HG03460 (cell line): ENCODE data around the gene FAXDC2.

Experiments
- ATAC-seq: cut with Tn5 transposase; IDR thresholded peaks from one replicate; pipeline ENCODE4 v1.9.1; 2021; ENCODE audit not compliant: unreplicated experiment

The FAXDC2 gene, protein sequence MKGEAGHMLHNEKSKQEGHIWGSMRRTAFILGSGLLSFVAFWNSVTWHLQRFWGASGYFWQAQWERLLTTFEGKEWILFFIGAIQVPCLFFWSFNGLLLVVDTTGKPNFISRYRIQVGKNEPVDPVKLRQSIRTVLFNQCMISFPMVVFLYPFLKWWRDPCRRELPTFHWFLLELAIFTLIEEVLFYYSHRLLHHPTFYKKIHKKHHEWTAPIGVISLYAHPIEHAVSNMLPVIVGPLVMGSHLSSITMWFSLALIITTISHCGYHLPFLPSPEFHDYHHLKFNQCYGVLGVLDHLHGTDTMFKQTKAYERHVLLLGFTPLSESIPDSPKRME

DNA sequence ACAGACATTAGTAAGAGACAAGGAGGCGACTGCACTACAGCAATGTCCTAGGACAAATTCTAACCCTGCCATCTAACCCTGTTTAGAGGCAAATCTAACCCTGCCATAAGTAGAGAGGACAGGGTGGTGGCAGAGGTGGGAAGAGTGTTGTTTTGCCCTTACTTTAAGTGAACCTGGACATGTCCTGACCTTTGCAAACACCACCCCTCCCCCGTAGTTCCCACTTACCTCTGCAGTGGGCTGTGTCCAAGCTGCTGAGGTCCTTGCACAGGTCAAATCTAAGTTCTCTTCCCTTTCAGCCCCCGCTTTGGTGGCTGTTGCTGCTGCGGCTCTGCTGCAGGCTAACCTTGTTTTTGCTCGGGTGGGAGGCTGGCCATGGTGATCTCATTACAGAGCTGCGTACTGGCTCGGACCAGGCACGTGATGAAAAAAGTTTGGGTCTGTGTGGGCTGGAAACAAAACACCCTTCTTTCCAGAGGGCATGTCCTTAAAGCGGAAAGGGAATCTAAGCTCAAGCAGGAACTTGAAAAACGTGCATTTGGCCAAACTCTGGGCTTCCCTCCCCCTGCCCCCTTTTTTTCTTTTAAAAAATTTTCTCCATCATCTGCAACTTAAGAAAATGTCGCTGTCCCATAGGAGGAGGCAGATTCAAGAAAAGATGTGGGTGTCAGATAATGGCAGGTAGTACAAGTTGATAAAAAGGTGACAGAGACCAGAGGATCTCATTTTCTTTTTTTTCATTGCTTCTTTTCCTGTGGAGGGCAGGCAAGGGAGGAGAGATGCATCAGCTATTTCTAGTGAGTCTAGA, at the start of gene FAXDC2:
TSS of gene FAXDC2 (minus strand) at position 349 of the 808 bp plus-strand sequence. CDS start 12,425 bp downstream, outside the sequence.
- no peak for ATAC-seq

DNA sequence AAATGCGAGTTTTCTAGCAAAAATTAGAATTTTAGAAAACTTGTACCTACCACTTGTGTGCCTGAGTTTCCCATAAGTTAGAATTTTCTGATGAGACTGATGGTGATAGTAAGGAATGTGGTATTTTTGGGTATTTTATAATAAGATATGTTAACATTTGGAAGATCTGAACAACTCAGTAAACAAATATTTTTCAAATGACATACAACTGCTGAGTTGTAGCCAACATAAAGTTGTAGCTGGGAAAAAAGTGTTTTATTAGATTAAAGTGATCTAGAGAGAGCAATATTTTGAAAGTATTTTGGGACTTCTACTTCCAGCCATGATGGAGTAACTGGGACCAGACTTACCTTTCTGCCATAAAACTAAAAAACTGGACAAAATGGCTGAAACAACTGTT, 49.7 kb upstream of the FAXDC2 start:
- no peak for ATAC-seq

DNA sequence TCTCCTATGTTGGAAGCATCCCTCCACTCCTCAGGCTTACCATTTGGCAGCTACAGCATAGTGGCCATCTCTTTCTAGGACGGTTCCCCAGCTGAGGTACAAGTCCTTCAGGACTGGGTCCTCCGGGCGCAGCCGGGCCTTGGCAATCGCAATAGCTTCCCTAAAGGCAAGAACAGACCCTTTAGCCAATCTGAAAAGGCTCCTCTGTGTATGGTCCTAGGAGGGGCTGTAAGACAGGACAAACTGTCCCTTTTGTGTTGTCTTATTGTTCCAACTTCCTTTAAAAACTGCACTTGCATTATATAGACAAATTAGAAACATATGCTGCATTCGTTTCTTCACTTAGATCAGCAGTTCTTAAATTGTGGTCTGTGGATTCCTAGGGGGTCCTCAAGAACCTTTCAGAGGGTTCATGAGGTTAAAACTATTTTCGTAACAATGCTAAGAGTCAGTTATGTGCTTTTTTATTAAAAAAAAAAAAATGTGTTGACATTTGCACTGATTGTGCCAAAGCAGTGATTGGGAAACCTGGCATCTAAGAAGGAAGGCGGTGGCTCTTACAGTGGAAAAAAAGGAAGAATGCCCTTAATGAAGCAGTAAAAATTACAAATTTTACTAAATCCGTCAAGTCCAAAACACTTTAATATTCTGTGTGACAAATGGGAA, 48.9 kb upstream of the FAXDC2 start:
- no peak for ATAC-seq

DNA sequence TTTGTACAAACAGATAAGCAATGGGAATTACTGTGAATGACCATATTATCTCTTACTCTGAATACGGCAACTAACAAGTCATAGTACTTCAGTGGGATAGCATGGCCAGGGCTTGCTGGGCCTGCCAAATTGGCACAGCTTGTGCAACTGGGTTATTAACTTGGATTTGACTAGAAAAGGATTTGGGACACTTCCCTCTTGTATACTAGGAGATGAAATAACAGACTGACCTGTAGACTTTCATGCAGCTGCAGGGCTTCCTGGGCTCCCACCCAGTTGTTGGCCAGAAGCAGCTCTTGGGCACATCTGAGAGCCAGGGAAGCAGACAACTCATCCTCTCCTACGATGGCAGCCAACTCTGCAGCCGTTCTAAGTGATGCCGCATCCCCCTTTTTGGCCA, 47.8 kb upstream of the FAXDC2 start:
- no peak for ATAC-seq

DNA sequence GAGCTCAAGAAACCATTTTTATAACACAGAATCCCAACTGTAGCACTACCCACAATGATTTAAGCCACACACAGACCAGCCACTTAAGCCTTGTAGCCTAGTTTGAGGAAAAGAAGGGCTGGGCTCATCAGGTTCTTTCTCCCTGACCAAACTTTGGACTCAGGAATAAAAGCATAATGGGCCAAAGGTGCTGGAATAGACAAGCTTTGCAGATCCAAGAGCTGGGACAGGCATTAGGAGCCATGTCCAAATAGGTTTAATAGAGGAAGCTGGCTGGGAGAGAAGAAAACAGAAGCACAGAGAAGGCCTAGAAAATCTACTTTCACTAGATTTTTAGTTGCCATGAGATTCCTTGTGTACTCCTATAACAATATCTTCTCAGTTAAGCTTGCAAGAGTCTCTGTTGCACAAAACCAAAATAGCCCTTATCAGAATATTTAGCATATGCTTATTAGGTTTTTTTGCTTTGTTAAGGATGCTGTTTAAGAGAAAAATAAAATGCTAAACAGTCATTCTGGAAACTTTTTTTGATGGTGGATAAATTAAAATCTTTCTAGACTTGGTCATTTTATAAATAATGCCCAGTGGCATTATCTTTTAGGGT, 46.3 kb upstream of the FAXDC2 start:
- no peak for ATAC-seq

DNA sequence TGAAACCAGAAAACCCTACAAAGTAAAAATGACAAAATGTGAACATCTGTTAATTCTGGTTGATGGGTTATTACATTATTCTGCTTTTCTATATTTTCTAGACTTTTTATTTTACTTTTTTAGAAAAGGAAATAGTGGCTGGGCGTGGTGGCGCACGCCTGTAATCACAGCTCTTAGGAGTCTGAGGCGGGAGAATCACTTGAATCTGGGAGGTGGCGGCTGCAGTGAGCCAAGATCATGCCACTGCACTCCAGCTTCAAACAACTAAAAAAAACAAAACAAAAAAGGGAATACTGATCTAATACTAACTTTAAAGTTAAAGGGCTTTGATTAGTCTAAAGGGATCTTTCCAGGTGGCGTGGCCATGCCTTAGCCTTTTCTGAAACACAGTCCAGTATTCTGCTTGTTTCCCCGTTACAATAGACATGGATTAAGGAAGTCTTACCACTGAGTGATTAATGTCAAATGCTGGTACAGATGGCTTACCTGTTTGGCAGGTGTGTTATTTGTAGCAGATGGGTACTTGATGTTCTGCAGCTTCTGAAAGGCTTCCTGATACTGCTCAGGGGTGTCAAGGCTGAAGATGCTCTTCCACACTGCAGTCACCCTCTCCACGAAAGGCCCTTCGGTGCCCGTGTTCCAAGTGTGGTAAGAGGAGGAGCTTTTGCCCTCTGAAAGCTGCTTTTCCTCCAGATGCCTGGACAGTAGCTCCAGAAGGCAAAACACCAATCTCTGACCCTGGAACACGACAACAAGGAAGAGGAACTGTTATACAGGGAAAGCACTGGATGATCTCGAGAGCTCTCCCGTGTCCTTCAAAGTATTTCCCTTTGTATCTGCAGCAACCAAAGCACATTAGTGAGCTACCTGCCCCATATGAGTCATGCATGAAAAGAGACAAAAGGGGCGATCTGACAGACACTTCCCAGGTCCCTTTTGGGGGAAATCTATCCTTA, 45.5 kb upstream of the FAXDC2 start:
- ATAC-seq: no peak

DNA sequence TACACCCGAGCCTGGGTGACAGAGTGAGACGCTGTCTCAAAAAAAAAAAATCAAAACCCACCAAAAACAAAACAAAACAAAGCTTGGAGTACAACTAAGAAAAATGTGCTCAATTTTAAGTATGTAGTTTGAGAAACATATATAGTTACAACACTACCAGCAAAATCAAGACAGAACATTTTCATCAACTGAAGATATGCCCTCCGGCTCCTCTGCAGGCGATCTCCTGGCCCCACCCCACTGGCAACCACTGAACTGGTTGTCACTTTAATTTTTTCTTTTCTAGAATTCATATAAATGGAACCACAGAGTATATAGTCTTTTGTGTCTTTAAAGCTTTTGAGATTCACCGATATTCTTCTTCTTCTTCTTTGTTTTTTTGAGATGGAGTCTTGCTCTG, 43.0 kb upstream of the FAXDC2 start:
- ATAC-seq: no peak

DNA sequence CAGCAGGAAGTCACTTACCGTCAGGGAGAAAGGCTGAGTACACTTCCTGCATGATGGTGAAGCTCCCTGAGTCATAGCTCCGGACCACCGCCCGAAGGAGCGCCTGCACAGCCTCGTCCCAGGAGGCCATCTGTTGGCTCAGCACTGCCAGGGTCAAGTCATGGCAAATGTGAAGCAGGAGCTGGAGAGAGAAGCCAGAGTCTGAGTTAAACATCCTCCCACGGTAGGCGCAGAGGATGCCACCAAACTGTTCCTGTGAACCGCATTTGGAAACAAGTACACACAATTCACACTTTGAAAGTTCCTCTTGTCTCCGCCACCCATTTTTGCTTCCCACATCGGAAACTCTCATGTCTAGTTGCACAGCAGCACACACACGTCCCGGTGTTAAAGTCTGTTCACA, 42.0 kb upstream of the FAXDC2 start:
- no peak for ATAC-seq

DNA sequence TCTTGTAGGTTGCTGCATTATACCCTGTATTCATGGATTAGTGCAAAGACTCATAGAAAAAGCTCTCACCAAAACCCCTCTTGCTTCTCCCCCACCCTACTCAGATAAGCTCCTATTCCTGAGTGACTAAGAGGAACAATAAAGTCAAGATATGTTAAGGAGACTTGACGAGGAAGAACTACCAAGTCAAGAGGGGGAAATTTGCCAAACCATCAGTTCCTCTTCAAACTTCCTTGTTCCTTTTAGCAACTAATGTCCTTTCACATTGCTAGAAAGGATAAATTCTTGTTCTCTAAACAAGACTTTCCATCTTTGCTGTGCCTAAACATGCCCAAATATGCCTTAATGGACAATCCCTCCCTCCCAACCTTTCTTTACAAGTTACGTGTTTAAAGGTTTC, 35.0 kb upstream of the FAXDC2 start:
- ATAC-seq: no peak

DNA sequence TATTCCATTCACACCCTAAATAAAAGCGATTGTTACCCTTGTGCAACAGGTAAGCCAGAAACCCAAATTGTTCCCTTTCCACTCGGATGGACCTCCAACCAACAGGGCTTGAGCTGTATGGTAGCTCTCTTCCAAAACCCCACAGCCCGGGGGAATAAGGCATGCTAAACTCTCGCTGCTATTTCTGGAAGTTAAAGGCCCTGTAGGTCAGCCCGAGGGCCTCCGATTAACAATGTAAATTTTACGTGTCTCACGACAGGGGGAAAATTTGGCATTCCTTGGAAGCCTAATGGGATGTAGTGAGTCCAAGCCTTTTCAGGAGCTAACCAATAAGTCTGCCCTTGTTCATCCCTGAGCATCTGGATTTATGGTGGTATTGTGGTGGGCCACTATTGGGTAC, 34.0 kb upstream of the FAXDC2 start:
- ATAC-seq: no peak

DNA sequence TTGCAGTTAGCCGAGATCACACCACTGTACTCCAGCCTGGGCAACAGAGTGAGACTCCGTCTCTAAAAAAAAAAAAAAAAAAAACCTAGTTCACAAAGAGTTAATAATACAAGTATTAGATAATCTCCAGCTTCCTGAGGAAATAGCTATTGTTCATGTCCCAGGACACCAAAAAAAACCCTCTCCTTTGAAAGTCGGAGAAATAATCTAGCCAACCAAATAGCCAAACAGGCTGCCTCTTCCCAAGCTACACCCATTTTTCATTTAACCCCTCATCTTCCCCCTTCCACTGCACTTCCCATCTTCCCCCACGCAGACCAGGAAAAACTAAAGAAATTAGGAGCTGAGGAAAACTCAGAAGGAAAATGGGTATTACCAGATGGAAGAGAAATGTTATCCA, 31.6 kb upstream of the FAXDC2 start:
- no peak for ATAC-seq

DNA sequence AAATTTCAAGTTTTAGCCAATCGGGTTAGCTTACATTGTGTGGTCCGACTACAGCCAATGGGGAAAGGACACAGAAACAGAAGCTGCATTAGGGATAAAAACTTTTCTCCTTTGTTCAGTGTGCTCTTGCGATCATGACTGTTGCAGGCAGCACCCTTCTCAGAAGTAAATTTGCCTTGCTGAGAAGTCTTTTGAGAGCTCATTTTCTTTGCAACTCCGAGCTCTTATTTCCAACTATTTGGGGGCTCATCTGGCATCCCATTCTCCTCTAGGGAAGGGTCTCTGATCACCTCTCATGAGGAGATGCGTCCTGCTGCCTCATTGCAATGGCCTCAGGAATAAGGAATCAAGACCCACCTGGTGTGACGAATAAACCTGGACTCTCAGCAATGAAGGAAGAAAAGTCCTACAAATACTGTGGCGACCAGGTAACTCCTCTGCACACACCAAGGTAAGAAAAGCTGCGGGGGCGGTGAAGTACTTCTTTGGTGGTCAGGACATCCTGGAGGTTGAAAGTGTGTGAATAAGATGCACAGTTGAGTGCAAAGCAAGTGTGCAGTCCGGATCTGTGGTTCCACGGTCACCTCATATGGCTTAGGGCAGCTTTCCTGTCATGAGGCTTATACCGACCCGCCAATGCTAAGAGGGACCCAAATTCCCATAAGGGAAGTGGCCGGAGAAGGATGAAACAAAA, 28.4 kb upstream of the FAXDC2 start:
- ATAC-seq: no peak

DNA sequence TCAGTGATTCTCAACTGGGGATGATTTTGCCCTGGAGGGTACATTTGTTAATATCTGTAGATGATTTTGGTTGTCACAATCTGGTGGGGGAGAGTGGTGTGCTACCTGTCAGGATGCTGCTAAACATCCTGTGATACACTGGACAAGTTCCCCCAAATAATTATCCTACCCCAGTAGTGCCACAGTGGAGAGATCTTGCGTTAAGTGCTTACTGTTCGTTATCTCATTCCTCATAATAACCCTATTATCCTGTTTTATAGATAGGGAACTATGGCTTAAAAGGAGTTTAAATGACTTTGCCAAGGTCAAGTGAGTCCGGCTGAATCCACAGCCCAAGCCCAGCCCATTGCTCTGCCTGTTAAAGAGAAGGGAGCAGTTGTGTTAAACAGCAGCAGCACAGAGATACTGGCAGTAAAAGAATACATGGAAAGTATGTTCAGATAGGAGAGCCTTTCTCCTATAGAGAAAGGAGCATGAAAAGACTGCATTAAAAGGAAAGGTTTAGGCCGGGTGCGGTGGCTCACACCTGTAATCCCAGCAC, 23.5 kb upstream of the FAXDC2 start:
- no peak for ATAC-seq

DNA sequence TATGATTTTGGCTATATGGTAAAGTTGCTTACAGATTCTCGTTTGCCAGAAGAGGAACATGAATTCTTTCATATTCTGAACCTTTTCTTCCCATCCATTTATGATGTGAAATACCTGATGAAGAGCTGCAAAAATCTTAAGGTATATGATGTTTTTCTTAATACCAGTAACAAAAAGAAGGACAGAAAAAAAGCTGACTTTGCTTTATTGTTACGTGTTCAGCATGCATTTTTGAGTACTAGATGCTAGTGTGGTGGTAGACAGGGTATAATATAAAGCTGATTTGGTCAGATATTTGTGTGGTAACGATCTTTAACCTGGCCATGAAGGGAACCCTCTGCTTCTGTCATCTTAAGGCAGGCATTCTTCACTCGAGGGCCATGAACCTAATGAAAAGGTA, 21.3 kb upstream of the FAXDC2 start:
- ATAC-seq: no peak

DNA sequence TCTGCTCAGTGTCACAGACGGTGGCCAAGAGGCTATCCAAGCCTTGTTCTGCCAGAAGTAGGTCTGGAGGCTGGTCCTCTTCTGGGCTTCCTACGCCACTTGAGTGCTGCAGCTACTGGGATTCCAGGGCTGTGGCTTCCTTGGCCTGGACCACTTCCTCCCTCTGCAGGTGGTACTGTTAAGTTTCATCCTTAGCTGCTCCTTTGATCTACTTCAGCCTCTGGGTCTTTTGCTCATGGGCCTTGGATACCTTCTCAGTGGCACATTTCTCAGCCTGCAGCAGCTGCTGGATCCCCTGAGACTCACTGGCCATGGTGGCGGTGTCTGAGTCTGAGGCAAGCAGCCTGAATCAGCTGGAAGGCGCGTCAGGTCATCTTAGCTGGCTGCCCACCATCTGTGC, 18.3 kb upstream of the FAXDC2 start:
- no peak for ATAC-seq

DNA sequence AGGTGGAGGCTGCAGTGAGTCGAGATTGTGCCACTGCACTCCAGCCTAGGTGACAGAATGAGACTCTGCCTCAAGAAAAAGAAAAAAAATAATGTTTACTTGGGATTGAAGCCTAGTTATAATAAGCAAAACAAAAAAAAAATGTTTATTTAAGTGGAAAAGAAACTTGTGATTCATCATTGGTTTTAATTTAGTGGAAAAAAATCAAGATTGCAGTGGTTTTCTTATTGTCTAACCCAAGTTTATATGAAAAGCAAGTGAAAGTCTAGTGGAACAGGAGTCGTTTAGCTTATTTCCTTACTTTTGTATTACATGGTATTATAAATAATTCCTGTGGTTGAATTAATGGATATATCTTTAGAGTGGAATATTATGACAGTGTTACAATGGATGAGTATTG, 16.4 kb upstream of the FAXDC2 start:
- no peak for ATAC-seq

DNA sequence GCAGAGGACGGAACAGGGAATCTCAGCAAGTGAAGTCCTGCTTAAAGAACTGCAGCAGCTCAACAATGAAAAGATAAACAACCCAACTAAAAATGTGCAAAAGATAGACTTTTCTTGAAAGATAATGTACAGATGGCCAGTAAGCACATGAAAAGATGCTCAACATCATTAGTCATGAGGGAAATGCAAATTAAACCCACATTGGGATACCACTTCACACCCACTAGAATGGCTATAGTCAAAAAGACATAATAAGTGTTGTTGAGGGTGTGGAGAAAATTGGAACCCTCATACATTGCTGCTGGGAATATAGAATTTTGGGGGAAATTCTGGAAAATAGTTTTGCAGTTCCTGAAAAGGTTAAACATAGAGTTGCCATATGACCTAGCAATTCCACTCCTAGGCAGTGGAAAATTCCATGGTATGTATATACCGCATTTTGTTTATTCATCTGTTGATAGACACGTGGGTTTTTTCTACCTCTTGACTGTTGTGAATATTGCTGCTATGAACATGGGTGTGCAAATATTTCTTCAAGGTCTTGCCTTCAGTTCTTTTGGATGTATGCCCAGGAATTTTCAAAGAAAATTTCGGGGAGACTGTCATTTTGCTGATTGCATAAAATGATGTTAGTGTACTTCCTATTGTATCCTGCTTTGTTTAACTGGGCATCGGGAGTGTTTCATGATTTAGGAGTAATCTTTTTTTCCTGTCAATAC, 15.2 kb upstream of the FAXDC2 start:
- ATAC-seq: no peak

DNA sequence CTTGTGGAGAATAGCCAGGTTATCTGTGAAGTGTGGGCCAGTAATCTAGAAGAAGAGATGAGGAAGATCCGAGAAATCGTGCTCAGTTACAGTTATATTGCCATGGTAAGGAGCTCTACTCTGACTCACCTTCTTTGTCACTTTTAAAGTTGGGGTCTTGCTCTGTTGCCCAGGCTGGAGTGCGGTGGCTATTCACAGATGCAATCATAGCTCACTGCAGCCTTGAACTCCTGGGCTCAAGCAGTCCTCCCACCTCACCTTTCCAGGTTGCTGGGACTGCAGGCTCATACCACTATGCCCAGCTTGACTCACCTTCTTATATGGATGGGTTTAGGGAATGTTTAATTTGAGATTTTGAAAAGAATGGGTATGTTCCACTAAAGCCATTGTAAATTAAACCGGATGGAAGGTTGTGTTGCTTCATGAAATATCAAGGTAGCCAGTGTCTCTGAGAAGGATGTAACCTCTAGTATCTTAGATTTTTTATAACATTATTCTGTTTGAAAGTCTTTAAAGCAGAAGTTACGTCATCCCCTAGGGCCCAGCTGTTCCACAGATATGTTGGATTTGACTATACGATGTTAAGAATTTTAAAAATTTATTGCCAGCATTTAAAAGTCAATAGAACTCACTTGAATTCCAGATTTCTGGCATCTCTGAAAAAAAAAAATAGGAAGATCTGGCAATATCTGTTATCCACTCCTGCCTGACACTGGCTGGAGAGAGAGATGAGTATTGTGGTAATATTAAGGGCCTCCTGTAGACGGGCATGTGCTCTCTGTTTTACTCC, 13.1 kb upstream of the FAXDC2 start:
- no peak for ATAC-seq
